ENCODE measurements around the gene SPATA31E1. TPM values are rescaled to one million over a fixed set of nuclear protein-coding genes. Genes with fewer than 3 reads are reported as not detected.

Gene SPATA31E1
- total RNA-seq, 1 donor from 2014 or later = not detected

- peaks cover 24% of the 10 kb centered on the region for H3K4me1 Mint-ChIP-seq (ENCODE audit: low read depth)
- no peak overlapping the region for H3K4me3 Mint-ChIP-seq (ENCODE audit: unreplicated experiment)
- H3K36me3 Mint-ChIP-seq (ENCODE audit: low read depth) = peaks cover 1% of the 10 kb centered on the region
- no peak overlapping the region for H3K27ac Mint-ChIP-seq (ENCODE audit: unreplicated experiment)
- TF ChIP-seq CTCF (IDR thresholded peaks at IDR 0.05) = no peak
- peaks cover 7% of the 10 kb centered on the region for H3K9me3 Mint-ChIP-seq (ENCODE audit: low read depth)
- DNase-seq (ENCODE audit: low spot score) = no peak
- no peaks in the 10 kb centered on the region for H3K27me3 Mint-ChIP-seq (ENCODE audit: low read depth)
Observed at GRCh38 chr9:87874304-87874623, 8.4 kb upstream of the SPATA31E1 start.

- H3K27ac Mint-ChIP-seq (ENCODE audit: unreplicated experiment) = no peak overlapping the region
Observed at GRCh38 chr9:87875060-87875459, 7.6 kb upstream of the SPATA31E1 start.

GRCh38 chr9:87875831-87876545, 6.7 kb upstream of the SPATA31E1 start:
- DNase-seq (ENCODE audit: low spot score) = peak; percentile 35
- Mint-ChIP-seq H3K27me3 (ENCODE audit: low read depth) (no peaks in the 10 kb centered on the region), H3K36me3 (ENCODE audit: low read depth) (peaks cover 1% of the 10 kb centered on the region), H3K27ac (ENCODE audit: unreplicated experiment) (no peak overlapping the region), H3K4me3 (ENCODE audit: unreplicated experiment) (no peak overlapping the region), H3K4me1 (ENCODE audit: low read depth) (peaks cover 32% of the 10 kb centered on the region), H3K9me3 (ENCODE audit: low read depth) (peaks cover 7% of the 10 kb centered on the region)
- no peak for TF ChIP-seq CTCF (IDR thresholded peaks at IDR 0.05)

More at GRCh38 chr9:87875060-87875459, 7.6 kb upstream of the SPATA31E1 start:
- Mint-ChIP-seq H3K9me3 (ENCODE audit: low read depth) (peaks cover 7% of the 10 kb centered on the region), H3K36me3 (ENCODE audit: low read depth) (peaks cover 1% of the 10 kb centered on the region), H3K4me3 (ENCODE audit: unreplicated experiment) (no peak overlapping the region), H3K27me3 (ENCODE audit: low read depth) (no peaks in the 10 kb centered on the region), H3K4me1 (ENCODE audit: low read depth) (peaks cover 28% of the 10 kb centered on the region)
- TF ChIP-seq CTCF (IDR thresholded peaks at IDR 0.05) = no peak
- no peak for DNase-seq (ENCODE audit: low spot score)

- peaks cover 30% of the 10 kb centered on the region for H3K4me1 Mint-ChIP-seq (ENCODE audit: low read depth)
- H3K27ac Mint-ChIP-seq (ENCODE audit: unreplicated experiment) = no peak overlapping the region
- no peak for DNase-seq (ENCODE audit: low spot score)
- H3K9me3 Mint-ChIP-seq (ENCODE audit: low read depth) = peaks cover 7% of the 10 kb centered on the region
- TF ChIP-seq CTCF (IDR thresholded peaks at IDR 0.05) = no peak
- H3K27me3 Mint-ChIP-seq (ENCODE audit: low read depth) = no peaks in the 10 kb centered on the region
- peaks cover 1% of the 10 kb centered on the region for H3K36me3 Mint-ChIP-seq (ENCODE audit: low read depth)
- H3K4me3 Mint-ChIP-seq (ENCODE audit: unreplicated experiment) = no peak overlapping the region
Observed at GRCh38 chr9:87876708-87877107, 6.0 kb upstream of the SPATA31E1 start.

- no peak for DNase-seq (ENCODE audit: low spot score)
- Mint-ChIP-seq H3K9me3 (ENCODE audit: low read depth) (peaks cover 7% of the 10 kb centered on the region), H3K4me1 (ENCODE audit: low read depth) (peaks cover 17% of the 10 kb centered on the region), H3K27ac (ENCODE audit: unreplicated experiment) (no peak overlapping the region), H3K36me3 (ENCODE audit: low read depth) (peaks cover 1% of the 10 kb centered on the region), H3K27me3 (ENCODE audit: low read depth) (no peaks in the 10 kb centered on the region), H3K4me3 (ENCODE audit: unreplicated experiment) (no peak overlapping the region)
- TF ChIP-seq CTCF (IDR thresholded peaks at IDR 0.05) = no peak
Observed at GRCh38 chr9:87878989-87879511, 3.6 kb upstream of the SPATA31E1 start.
